ENCODE results near the gene LILRB2.
A peak's percentile ranks its signal among the peaks of the same experiment; 100 is the strongest.
"Not testable (repeated sequence)": the region's sequence is repeated elsewhere in the genome, so short reads cannot be mapped to it uniquely, and the experiment has no call there.

LILRB2 gene

GRCh38 chr19:54274516-54274915 is 6.4 kb downstream of the LILRB2 start:
- H3K4me3 Mint-ChIP-seq, result peak overlapping the region; percentile 27
- H3K27ac Mint-ChIP-seq, result peak overlapping the region; percentile 86
- H3K9me3 Mint-ChIP-seq; H3K27me3 Mint-ChIP-seq; intact Hi-C loops (cut with micrococcal nuclease): not testable (repeated sequence)
- peaks cover 92% of the 10 kb centered on the region for H3K4me1 Mint-ChIP-seq (ENCODE audit: low read depth)
- H3K36me3 Mint-ChIP-seq (ENCODE audit: low read depth), result peaks cover 61% of the 10 kb centered on the region

- intact Hi-C loops (cut with micrococcal nuclease), result no loop called here
- H3K27me3 Mint-ChIP-seq, result no peaks in the 10 kb centered on the region
- no peak overlapping the region for H3K4me3 Mint-ChIP-seq
- H3K27ac Mint-ChIP-seq, result peak overlapping the region; percentile 86
- H3K36me3 Mint-ChIP-seq (ENCODE audit: low read depth), result peaks cover 54% of the 10 kb centered on the region
- H3K9me3 Mint-ChIP-seq, result no peaks in the 10 kb centered on the region
- H3K4me1 Mint-ChIP-seq (ENCODE audit: low read depth), result peaks cover 85% of the 10 kb centered on the region
Observed at GRCh38 chr19:54273821-54274220, 7.1 kb downstream of the LILRB2 start.

GRCh38 chr19:54272181-54272580 is 8.7 kb downstream of the LILRB2 start:
- H3K27me3 Mint-ChIP-seq; H3K9me3 Mint-ChIP-seq; intact Hi-C loops (cut with micrococcal nuclease): not testable (repeated sequence)
- Mint-ChIP-seq H3K4me3 (peak overlapping the region; percentile 72), H3K4me1 (ENCODE audit: low read depth) (peaks cover 69% of the 10 kb centered on the region), H3K27ac (peak overlapping the region; percentile 86), H3K36me3 (ENCODE audit: low read depth) (peaks cover 37% of the 10 kb centered on the region)

- Mint-ChIP-seq H3K4me3 (peak overlapping the region; percentile 72), H3K36me3 (ENCODE audit: low read depth) (peaks cover 32% of the 10 kb centered on the region), H3K4me1 (ENCODE audit: low read depth) (peaks cover 67% of the 10 kb centered on the region), H3K27ac (peak overlapping the region; percentile 86)
- H3K27me3 Mint-ChIP-seq; H3K9me3 Mint-ChIP-seq; intact Hi-C loops (cut with micrococcal nuclease): not testable (repeated sequence)
Observed at GRCh38 chr19:54271587-54271986, 9.3 kb downstream of the LILRB2 start.

GRCh38 chr19:54271106-54271505 is 9.8 kb downstream of the LILRB2 start:
- peak overlapping the region; percentile 86 for H3K27ac Mint-ChIP-seq
- H3K4me1 Mint-ChIP-seq (ENCODE audit: low read depth), result peaks cover 67% of the 10 kb centered on the region
- peaks cover 27% of the 10 kb centered on the region for H3K36me3 Mint-ChIP-seq (ENCODE audit: low read depth)
- H3K4me3 Mint-ChIP-seq, result peak overlapping the region; percentile 72
- H3K27me3 Mint-ChIP-seq, result no peaks in the 10 kb centered on the region
- intact Hi-C loops (cut with micrococcal nuclease), result no loop called here
- H3K9me3 Mint-ChIP-seq, result no peaks in the 10 kb centered on the region

GRCh38 chr19:54268936-54269335 is 12.0 kb downstream of the LILRB2 start:
- Mint-ChIP-seq H3K27ac (no peak overlapping the region), H3K36me3 (ENCODE audit: low read depth) (peaks cover 5% of the 10 kb centered on the region), H3K27me3 (no peaks in the 10 kb centered on the region), H3K9me3 (no peaks in the 10 kb centered on the region), H3K4me1 (ENCODE audit: low read depth) (peaks cover 50% of the 10 kb centered on the region), H3K4me3 (no peak overlapping the region)
- intact Hi-C loops (cut with micrococcal nuclease), result loop anchor here (5.0 to 10.0 kb wide), 2 partner anchors 46 to 62 kb away; partner anchors contain the start of gene LILRA5

- Mint-ChIP-seq H3K4me3 (peak overlapping the region; percentile 13), H3K9me3 (no peaks in the 10 kb centered on the region), H3K27ac (peak overlapping the region; percentile 30), H3K36me3 (ENCODE audit: low read depth) (no peaks in the 10 kb centered on the region), H3K27me3 (peaks cover 2% of the 10 kb centered on the region), H3K4me1 (ENCODE audit: low read depth) (peaks cover 25% of the 10 kb centered on the region)
- intact Hi-C loops (cut with micrococcal nuclease), result loop anchor here (2.0 to 10.0 kb wide), 3 partner anchors 49 to 97 kb away; partner anchors contain the start of gene LILRA5
Observed at GRCh38 chr19:54266133-54266532, 14.8 kb downstream of the LILRB2 start.

GRCh38 chr19:54262470-54262869 is 18.4 kb downstream of the LILRB2 start:
- peaks cover 5% of the 10 kb centered on the region for H3K27me3 Mint-ChIP-seq

GRCh38 chr19:54262066-54262465 is 18.8 kb downstream of the LILRB2 start:
- Mint-ChIP-seq H3K27ac (no peak overlapping the region), H3K27me3 (peaks cover 7% of the 10 kb centered on the region), H3K9me3 (no peaks in the 10 kb centered on the region), H3K36me3 (ENCODE audit: low read depth) (no peaks in the 10 kb centered on the region), H3K4me3 (no peak overlapping the region), H3K4me1 (ENCODE audit: low read depth) (peaks cover 23% of the 10 kb centered on the region)
- intact Hi-C loops (cut with micrococcal nuclease), result loop anchor here (10.0 kb wide), 1 partner anchor 53 kb away; the partner anchor contains the start of gene LILRA5

More at GRCh38 chr19:54262470-54262869, 18.4 kb downstream of the LILRB2 start:
- Mint-ChIP-seq H3K27ac (no peak overlapping the region), H3K4me1 (ENCODE audit: low read depth) (peaks cover 19% of the 10 kb centered on the region), H3K4me3 (no peak overlapping the region), H3K36me3 (ENCODE audit: low read depth) (no peaks in the 10 kb centered on the region), H3K9me3 (no peaks in the 10 kb centered on the region)
- intact Hi-C loops (cut with micrococcal nuclease), result loop anchor here (10.0 kb wide), 1 partner anchor 52 kb away; the partner anchor contains the start of gene LILRA5

GRCh38 chr19:54257116-54257480 is 23.8 kb downstream of the LILRB2 start, which contains the start of gene LILRB5:
Gene LILRB5, minus strand, starts transcription at chr19:54257273. Its CDS starts 80 bp downstream, at chr19:54257193.
- Mint-ChIP-seq H3K36me3 (ENCODE audit: low read depth) (peaks cover 42% of the 10 kb centered on the region), H3K9me3 (no peaks in the 10 kb centered on the region), H3K27me3 (peaks cover 22% of the 10 kb centered on the region), H3K4me1 (ENCODE audit: low read depth) (peaks cover 44% of the 10 kb centered on the region), H3K27ac (peak within 1 kb of the TSS; percentile 87), H3K4me3 (peak within 1 kb of the TSS; percentile 80)
- intact Hi-C loops (cut with micrococcal nuclease), result no loop called here

- Mint-ChIP-seq H3K27ac (peak overlapping the region; percentile 87), H3K4me1 (ENCODE audit: low read depth) (peaks cover 45% of the 10 kb centered on the region), H3K9me3 (no peaks in the 10 kb centered on the region), H3K36me3 (ENCODE audit: low read depth) (peaks cover 49% of the 10 kb centered on the region), H3K27me3 (peaks cover 28% of the 10 kb centered on the region), H3K4me3 (peak overlapping the region; percentile 80)
- intact Hi-C loops (cut with micrococcal nuclease), result no loop called here
Observed at GRCh38 chr19:54256250-54257115, 24.4 kb downstream of the LILRB2 start.

GRCh38 chr19:54255105-54255775 is 25.7 kb downstream of the LILRB2 start:
- Mint-ChIP-seq H3K9me3 (no peaks in the 10 kb centered on the region), H3K4me3 (peak overlapping the region; percentile 80), H3K27me3 (peaks cover 30% of the 10 kb centered on the region), H3K36me3 (ENCODE audit: low read depth) (peaks cover 59% of the 10 kb centered on the region), H3K4me1 (ENCODE audit: low read depth) (peaks cover 51% of the 10 kb centered on the region), H3K27ac (peak overlapping the region; percentile 52)
- intact Hi-C loops (cut with micrococcal nuclease), result no loop called here

GRCh38 chr19:54254195-54254906 is 26.6 kb downstream of the LILRB2 start:
- H3K4me1 Mint-ChIP-seq (ENCODE audit: low read depth), result peaks cover 60% of the 10 kb centered on the region
- intact Hi-C loops (cut with micrococcal nuclease), result no loop called here
- H3K27ac Mint-ChIP-seq, result no peak overlapping the region

More at GRCh38 chr19:54254195-54254906, 26.6 kb downstream of the LILRB2 start:
- Mint-ChIP-seq H3K4me3 (peak overlapping the region; percentile 20), H3K9me3 (no peaks in the 10 kb centered on the region), H3K27me3 (peaks cover 30% of the 10 kb centered on the region), H3K36me3 (ENCODE audit: low read depth) (peaks cover 67% of the 10 kb centered on the region)
